Breast epithelium (tissue), 4 donors: ENCODE data around the gene ANG. TPM values are rescaled to one million over a fixed set of nuclear protein-coding genes. Genes with fewer than 3 reads are reported as not detected.

Experiments used
- DNase-seq, 2 donors: peaks; one replicate each; pipeline ENCODE4 v3.0.0-alpha.2; 2019; ENCODE audit warnings: low spot score in 2 of 2
- H3K27ac ChIP-seq, 2 donors: fragments of 200-600 bp; sonication (generic) in 1 of 2; one replicate each; pipeline ENCODE4 v1.5.1; 2016 to 2019; ENCODE audit warnings: mild to moderate bottlenecking in 1 of 2
- H3K27me3 ChIP-seq, 2 donors: fragments of 200-600 bp; sonication (generic) in 1 of 2; one replicate each; pipeline versions ENCODE4 v1.5.1 to v1.6.0; 2017 to 2019; ENCODE audit warnings: control low read depth in 1 of 2, mild to moderate bottlenecking in 1 of 2
- H3K36me3 ChIP-seq: fragments of 200-600 bp; one replicate; pipeline ENCODE4 v1.5.1; 2019
- H3K4me1 ChIP-seq, 2 donors: fragments of 200-600 bp; sonication (generic); one replicate each; pipeline ENCODE4 v1.5.1; 2016 to 2019; ENCODE audit warnings: control low read depth in 1 of 2
- H3K4me3 ChIP-seq, 3 donors: fragments of 200-600 bp; sonication (generic); 1 replicate in 2 of 3; 2 replicates in 1 of 3; pipeline ENCODE4 v1.5.1; 2016 to 2019; ENCODE audit warnings: mild to moderate bottlenecking in 3 of 3, moderate library complexity in 2 of 3
- H3K9me3 ChIP-seq, 2 donors: fragments of 200-600 bp; sonication (generic) in 1 of 2; one replicate each; pipeline ENCODE4 v1.5.1; 2016 to 2019; ENCODE audit warnings: control low read depth in 1 of 2
- POLR2A ChIP-seq: fragments of 450-650 bp; IDR thresholded peaks from one replicate; pipeline ENCODE4 v1.6.1; 2016; ENCODE audit warnings: antibody characterized with exemption, mild to moderate bottlenecking, moderate library complexity
- POLR2AphosphoS5 ChIP-seq, 3 donors: sonication (generic); formaldehyde crosslinking; IDR thresholded peaks; one replicate each; pipeline ENCODE4 v1.6.1; 2017; ENCODE audit warnings: antibody characterized with exemption in 3 of 3
- intact Hi-C: fragments of 100-400 bp; cut with DNase I; formaldehyde crosslinking; loops from one replicate; pipeline ENCODE4 v1.15.1; 2023; ENCODE audit warnings: low total_unique reads
- total RNA-seq, 3 donors: library from RNA; depleted of rRNA; stranded (reverse); fragments of >200 nt; gene quantifications; one replicate each; pipeline ENCODE4 v1.1.0, GENCODE V29; 2016
- TF ChIP-seq, protein P1 (sequence below), 3 donors: fragments of 450-650 bp; IDR thresholded peaks; one replicate each; pipeline ENCODE4 v1.5.1; 2016 to 2017; ENCODE audit warnings: antibody characterized with exemption in 3 of 3, mild to moderate bottlenecking in 3 of 3, moderate library complexity in 3 of 3

ANG gene
- total RNA-seq, 3 donors from 2014 or later: 49.2 to 59.8 (median 55.5) TPM

DNA sequence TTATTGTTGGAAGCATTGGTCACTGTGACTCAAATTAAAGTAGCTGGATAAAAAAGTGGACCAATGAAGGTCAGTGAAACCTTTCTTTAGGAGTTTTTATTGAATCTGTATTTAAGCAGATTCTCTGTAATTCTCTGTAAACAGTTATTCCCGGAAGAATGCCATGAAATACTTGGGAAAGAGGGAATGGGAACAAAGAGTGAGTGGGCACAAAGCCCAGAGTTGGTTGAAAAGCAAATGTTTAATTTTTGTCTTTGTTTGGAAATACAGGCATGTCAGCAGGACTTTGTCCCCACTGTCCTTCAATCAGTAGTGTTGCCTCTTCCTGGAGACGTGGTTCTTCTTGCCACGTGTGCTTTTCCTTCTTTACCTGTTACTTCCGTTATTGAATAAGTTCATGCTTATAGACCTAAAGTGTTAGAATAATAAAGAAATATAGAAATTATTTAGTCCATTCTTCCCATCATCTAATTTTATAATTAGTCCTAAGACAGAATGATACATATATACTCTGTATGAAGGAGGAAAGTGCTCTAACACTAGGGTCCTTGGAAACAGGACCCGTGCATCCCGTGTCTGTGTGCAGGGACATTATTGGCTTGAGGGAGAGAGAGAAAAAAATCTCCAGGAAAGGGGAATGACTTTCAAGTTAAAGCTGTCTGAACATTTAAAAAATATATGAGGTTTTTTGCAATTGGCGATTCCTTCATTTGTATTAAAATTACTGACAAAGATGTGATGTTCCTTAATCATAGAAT lies 2.0 kb upstream of the ANG start:
- no peaks in the 10 kb centered on the region for H3K9me3 ChIP-seq
- peak overlapping the region; percentile 83 to 93 (median 88) for H3K4me3 ChIP-seq
- no peak for DNase-seq
- intact Hi-C loops: no loop called here
- peak overlapping the region; percentile 99 to 100 for H3K27ac ChIP-seq
- TF ChIP-seq POLR2A (no peak), POLR2AphosphoS5 (IDR thresholded peaks at IDR 0.05) (no peak)
- TF ChIP-seq, protein P1, sequence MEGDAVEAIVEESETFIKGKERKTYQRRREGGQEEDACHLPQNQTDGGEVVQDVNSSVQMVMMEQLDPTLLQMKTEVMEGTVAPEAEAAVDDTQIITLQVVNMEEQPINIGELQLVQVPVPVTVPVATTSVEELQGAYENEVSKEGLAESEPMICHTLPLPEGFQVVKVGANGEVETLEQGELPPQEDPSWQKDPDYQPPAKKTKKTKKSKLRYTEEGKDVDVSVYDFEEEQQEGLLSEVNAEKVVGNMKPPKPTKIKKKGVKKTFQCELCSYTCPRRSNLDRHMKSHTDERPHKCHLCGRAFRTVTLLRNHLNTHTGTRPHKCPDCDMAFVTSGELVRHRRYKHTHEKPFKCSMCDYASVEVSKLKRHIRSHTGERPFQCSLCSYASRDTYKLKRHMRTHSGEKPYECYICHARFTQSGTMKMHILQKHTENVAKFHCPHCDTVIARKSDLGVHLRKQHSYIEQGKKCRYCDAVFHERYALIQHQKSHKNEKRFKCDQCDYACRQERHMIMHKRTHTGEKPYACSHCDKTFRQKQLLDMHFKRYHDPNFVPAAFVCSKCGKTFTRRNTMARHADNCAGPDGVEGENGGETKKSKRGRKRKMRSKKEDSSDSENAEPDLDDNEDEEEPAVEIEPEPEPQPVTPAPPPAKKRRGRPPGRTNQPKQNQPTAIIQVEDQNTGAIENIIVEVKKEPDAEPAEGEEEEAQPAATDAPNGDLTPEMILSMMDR (IDR thresholded peaks at IDR 0.05): no peak
- no peaks in the 10 kb centered on the region for H3K36me3 ChIP-seq
- H3K27me3 ChIP-seq: no peaks in the 10 kb centered on the region
- peaks cover 0 to 5% of the 10 kb centered on the region in 2 donors for H3K4me1 ChIP-seq

DNA sequence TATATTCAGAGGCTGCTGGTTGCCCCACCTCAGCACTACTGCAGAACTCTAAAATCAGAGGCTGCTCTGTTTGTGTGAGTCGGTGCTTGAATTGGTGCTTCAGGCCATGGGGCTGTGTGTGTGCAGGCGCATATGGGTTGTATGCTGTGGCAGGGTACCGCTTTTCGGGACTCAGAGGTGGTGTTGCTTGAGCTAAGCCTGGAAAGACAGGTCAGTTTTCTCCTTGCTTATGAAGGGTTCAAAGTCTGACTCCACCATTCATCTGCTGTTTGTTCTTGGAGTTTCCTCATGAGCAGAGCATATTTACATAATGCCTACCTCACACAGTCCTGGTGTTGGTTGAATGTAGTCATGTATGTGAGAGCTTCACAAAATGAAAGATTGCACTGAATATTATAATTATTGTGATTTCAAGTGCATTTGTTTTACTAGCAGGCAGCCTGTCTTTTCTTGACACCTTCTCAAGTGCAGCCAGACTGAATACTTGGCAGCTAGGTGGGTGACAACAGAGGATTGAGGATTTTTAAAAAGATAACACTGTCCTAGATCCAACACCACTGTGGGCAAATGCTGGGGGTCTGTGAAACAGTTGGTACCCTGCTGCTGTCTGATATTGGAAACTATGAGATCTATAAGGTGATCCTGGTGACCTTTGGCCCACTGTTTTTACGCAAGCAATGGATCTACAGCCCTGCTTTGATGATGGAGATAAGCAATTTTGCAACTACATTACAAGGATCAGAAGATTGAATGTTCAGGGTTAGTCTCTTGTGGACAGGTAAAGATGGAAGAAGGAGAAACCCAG lies 1.0 kb upstream of the ANG start:
- intact Hi-C loops: no loop called here

DNA sequence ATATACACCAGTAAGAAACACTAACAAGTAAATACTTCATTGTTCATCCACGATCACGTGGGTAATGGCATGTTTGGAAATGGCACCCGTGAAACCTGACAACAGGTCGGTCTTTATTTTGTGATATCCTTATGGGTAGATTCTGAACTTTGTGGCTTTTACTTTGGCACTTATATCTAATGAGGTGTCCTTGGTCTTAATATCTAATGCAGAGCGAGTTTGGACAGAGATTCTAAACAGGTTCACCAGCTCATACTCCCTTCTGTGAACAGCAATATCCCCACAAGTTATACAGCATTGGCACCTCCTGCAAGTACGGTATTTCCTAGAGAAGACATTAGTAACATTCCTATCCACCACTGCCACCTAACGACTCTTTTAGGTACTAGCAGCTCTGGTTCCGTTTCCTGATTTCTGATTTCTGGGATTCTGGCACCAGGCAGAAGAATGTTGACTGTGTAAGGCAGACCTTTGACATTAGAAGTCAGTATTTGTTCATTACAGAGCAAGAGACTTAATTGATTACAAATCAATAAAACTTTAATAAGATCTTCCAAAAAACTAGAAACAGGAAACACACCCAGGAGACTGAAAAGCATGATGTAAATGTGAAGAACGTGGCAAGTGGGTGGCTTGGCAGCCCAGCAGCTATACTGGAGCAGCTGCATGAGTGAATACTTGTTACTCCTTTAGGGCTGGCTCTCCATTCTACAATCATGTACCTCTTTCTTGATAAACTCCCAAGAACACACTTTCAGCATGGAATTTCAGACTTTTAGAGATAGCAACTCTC lies 2.5 kb downstream of the ANG start:
- H3K27me3 ChIP-seq: no peaks in the 10 kb centered on the region
- TF ChIP-seq, protein P1 (IDR thresholded peaks at IDR 0.05): peak; percentile 77 to 89 (median 86)
- TF ChIP-seq POLR2AphosphoS5 (IDR thresholded peaks at IDR 0.05): peak in 1 of 3 donors; percentile 16
- no peak for TF ChIP-seq POLR2A
- H3K36me3 ChIP-seq: no peaks in the 10 kb centered on the region
- intact Hi-C loops: no loop called here
- peak in 1 of 2 donors; percentile 47 for DNase-seq
- H3K4me1 ChIP-seq: peaks cover 0 to 5% of the 10 kb centered on the region in 2 donors
- no peak overlapping the region for H3K27ac ChIP-seq
- no peaks in the 10 kb centered on the region for H3K9me3 ChIP-seq
- no peak overlapping the region for H3K4me3 ChIP-seq

More for the DNA sequence above, 1.0 kb upstream of the ANG start:
- H3K4me3 ChIP-seq: peak overlapping the region in 2 of 3 donors; percentile 83 to 93
- H3K27ac ChIP-seq: peak overlapping the region in 1 of 2 donors; percentile 23
- H3K27me3 ChIP-seq: no peaks in the 10 kb centered on the region
- H3K4me1 ChIP-seq: peaks cover 0 to 5% of the 10 kb centered on the region in 2 donors
- no peak for DNase-seq
- no peaks in the 10 kb centered on the region for H3K9me3 ChIP-seq
- no peaks in the 10 kb centered on the region for H3K36me3 ChIP-seq
- TF ChIP-seq POLR2AphosphoS5 (IDR thresholded peaks at IDR 0.05) (no peak), POLR2A (no peak)
- TF ChIP-seq, protein P1 (IDR thresholded peaks at IDR 0.05): no peak

DNA sequence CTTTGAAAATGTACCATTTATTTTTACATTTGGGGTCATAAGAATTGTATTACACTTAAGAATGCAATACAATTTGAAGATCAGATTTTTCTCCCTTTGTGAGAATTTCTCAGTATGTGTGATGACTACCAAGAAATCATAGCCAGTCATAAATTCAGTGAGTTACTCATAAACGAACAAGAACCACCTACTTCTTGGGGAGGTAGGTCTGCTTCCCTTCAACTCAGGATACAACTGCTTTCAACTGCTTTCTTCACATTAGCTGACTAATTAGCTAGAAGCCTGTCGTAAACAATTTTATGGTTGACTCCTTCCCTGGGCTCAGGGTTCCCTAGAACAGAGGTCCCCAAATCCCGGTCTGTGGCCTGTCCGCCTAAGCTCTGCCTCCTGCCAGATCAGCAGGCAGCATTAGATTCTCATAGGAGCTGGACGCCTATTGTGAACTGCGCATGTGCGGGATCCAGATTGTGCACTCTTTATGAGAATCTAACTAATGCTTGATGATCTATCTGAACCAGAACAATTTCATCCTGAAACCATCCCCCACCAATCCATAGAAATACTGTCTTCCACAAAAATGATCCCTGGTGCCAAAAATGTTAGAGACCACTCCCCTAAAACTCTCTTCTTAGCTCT lies 3.7 kb downstream of the ANG start:
- Histone ChIP-seq H3K27me3 (no peaks in the 10 kb centered on the region), H3K36me3 (no peaks in the 10 kb centered on the region), H3K9me3 (no peaks in the 10 kb centered on the region), H3K4me3 (no peak overlapping the region), H3K27ac (no peak overlapping the region), H3K4me1 (peaks cover 0 to 5% of the 10 kb centered on the region in 2 donors)
- DNase-seq: no peak
- intact Hi-C loops: no loop called here
- no peak for TF ChIP-seq POLR2AphosphoS5 (IDR thresholded peaks at IDR 0.05)
- TF ChIP-seq, protein P1 (IDR thresholded peaks at IDR 0.05): no peak
